Activated B cell treated with CpG ODN at 0.5 μM for 24 hours (primary cell): Measurements from ENCODE around the gene EVI5. TPM values are rescaled to one million over a fixed set of nuclear protein-coding genes. Genes with fewer than 3 reads are reported as not detected.

Experiments
- ATAC-seq: fragments of 200-7000 bp; cut with Tn5 transposase; one replicate; pipeline ENCODE4 v1.10.0; 2021; ENCODE audit warnings: low read depth, mild to moderate bottlenecking, moderate library complexity
- CTCF ChIA-PET: fragments of 350-600 bp; sonication (Branson Sonifier 250); formaldehyde crosslinking; loops from one replicate; lab custom pipeline; 2021; ENCODE audit warnings: antibody characterized with exemption; lab: Charles Lee
- POLR2A ChIA-PET: fragments of 350-600 bp; sonication (Branson Sonifier 250); formaldehyde crosslinking; loops from one replicate; lab custom pipeline; 2021; ENCODE audit warnings: antibody characterized with exemption; lab: Charles Lee
- DNase-seq: peaks from one replicate; pipeline ENCODE4 v3.0.0; 2022
- H3K27ac Mint-ChIP-seq: one replicate; pipeline ENCODE4 v1.8.0; 2020; ENCODE audit warnings: mixed read lengths
- H3K27me3 Mint-ChIP-seq: one replicate; pipeline ENCODE4 v1.8.0; 2021; ENCODE audit warnings: mixed read lengths
- H3K36me3 Mint-ChIP-seq: one replicate; pipeline ENCODE4 v1.8.0; 2021; ENCODE audit warnings: low read depth, mixed read lengths
- H3K4me1 Mint-ChIP-seq: one replicate; pipeline ENCODE4 v1.8.0; 2021; ENCODE audit warnings: mixed read lengths
- H3K4me3 Mint-ChIP-seq: one replicate; pipeline ENCODE4 v1.8.0; 2020; ENCODE audit warnings: mild to moderate bottlenecking, mixed read lengths
- H3K9me3 Mint-ChIP-seq: one replicate; pipeline ENCODE4 v1.8.0; 2020; ENCODE audit warnings: mixed read lengths
- CTCF ChIP-seq: fragments of 200-600 bp; IDR thresholded peaks from one replicate; pipeline ENCODE4 v1.8.0; 2022; ENCODE audit warnings: antibody characterized with exemption, mild to moderate bottlenecking
- intact Hi-C: fragments of 100-400 bp; cut with micrococcal nuclease; formaldehyde crosslinking; loops from one replicate; pipeline ENCODE4 v1.15.1; 2024
- total RNA-seq: library from RNA; stranded (reverse); gene quantifications from 2 replicates; pipeline ENCODE4 v1.2.3, GENCODE V29; 2022

Gene EVI5
- total RNA-seq, 1 donor from 2014 or later: 27.4 TPM

GRCh38 chr1:92698932-92699331 lies 86.0 kb downstream of the EVI5 start:
- Mint-ChIP-seq H3K4me3 (no peak overlapping the region), H3K9me3 (no peaks in the 10 kb centered on the region), H3K36me3 (peaks cover 40% of the 10 kb centered on the region), H3K27ac (no peak overlapping the region), H3K27me3 (no peaks in the 10 kb centered on the region), H3K4me1 (no peaks in the 10 kb centered on the region)
- POLR2A ChIA-PET: no interaction called here
- ATAC-seq: no peak
- no peak for DNase-seq
- no peak for TF ChIP-seq CTCF
- intact Hi-C loops: no loop called here
- CTCF ChIA-PET: no interaction called here

- Mint-ChIP-seq H3K4me1 (peaks cover 9% of the 10 kb centered on the region), H3K36me3 (peaks cover 46% of the 10 kb centered on the region), H3K27me3 (no peaks in the 10 kb centered on the region), H3K4me3 (no peak overlapping the region), H3K9me3 (no peaks in the 10 kb centered on the region), H3K27ac (no peak overlapping the region)
- ChIA-PET POLR2A (no interaction called here), CTCF (no interaction called here)
- DNase-seq (no peak), ATAC-seq (no peak)
- intact Hi-C loops: no loop called here
- no peak for TF ChIP-seq CTCF
These were observed 89.8 kb downstream of the EVI5 start for GRCh38 chr1:92695104-92695503.

- no peak overlapping the region for H3K4me3 Mint-ChIP-seq
- H3K4me1 Mint-ChIP-seq: peaks cover 9% of the 10 kb centered on the region
- no peaks in the 10 kb centered on the region for H3K27me3 Mint-ChIP-seq
- no peak overlapping the region for H3K27ac Mint-ChIP-seq
- intact Hi-C loops: no loop called here
- no peak for TF ChIP-seq CTCF
- H3K36me3 Mint-ChIP-seq: peaks cover 51% of the 10 kb centered on the region
- ATAC-seq (no peak), DNase-seq (no peak)
- ChIA-PET POLR2A (no interaction called here), CTCF (no interaction called here)
- H3K9me3 Mint-ChIP-seq: no peaks in the 10 kb centered on the region
These were observed 93.0 kb downstream of the EVI5 start for GRCh38 chr1:92691925-92692324.

GRCh38 chr1:92690212-92690906 lies 94.5 kb downstream of the EVI5 start:
- Mint-ChIP-seq H3K4me1 (peaks cover 9% of the 10 kb centered on the region), H3K9me3 (no peaks in the 10 kb centered on the region), H3K36me3 (peaks cover 67% of the 10 kb centered on the region), H3K27ac (no peak overlapping the region), H3K4me3 (no peak overlapping the region), H3K27me3 (no peaks in the 10 kb centered on the region)
- ChIA-PET CTCF (no interaction called here), POLR2A (no interaction called here)
- intact Hi-C loops: no loop called here
- TF ChIP-seq CTCF: no peak
- no peak for DNase-seq
- ATAC-seq: no peak

GRCh38 chr1:92679980-92680379 lies 104.9 kb downstream of the EVI5 start:
- H3K36me3 Mint-ChIP-seq: peaks cover 64% of the 10 kb centered on the region
- ATAC-seq: no peak
- intact Hi-C loops: no loop called here
- H3K9me3 Mint-ChIP-seq: no peaks in the 10 kb centered on the region
- no peak for TF ChIP-seq CTCF
- no peak overlapping the region for H3K27ac Mint-ChIP-seq
- no peak overlapping the region for H3K4me3 Mint-ChIP-seq
- H3K4me1 Mint-ChIP-seq: no peaks in the 10 kb centered on the region
- ChIA-PET POLR2A (no interaction called here), CTCF (no interaction called here)
- no peak for DNase-seq
- H3K27me3 Mint-ChIP-seq: no peaks in the 10 kb centered on the region
